ENCODE results near the gene CKMT2.
"Not testable (repeated sequence)": the region's sequence is repeated elsewhere in the genome, so short reads cannot be mapped to it uniquely, and the experiment has no call there.

The CKMT2 gene

DNA sequence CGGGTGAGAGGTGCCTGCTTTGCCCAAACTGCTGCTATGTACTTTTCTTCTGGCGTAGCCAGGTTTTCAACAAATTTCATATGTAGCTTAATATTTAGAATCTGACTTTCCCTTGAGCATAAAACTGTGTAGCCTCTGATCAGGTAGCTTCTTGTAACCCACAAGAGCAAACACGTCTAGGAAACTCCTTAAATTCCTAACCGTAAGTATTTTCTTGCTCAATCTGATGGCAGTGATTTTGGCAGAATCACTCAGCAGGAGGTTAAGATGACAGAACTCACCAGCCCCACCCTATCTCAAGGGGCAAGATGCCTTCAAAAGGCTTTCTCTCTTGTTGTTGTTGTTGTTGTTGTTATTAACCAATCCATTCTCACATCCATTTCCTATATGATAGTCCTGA, 20.8 kb downstream of the CKMT2 start:
- no peak for DNase-seq

GRCh38 chr5:81254886-81255559, 21.9 kb downstream of the CKMT2 start:
- DNase-seq: no peak

- DNase-seq: no peak
Measured at GRCh38 chr5:81256766-81257165, 23.6 kb downstream of the CKMT2 start.

- not testable (repeated sequence) for DNase-seq
Measured at GRCh38 chr5:81262796-81263195, 29.7 kb downstream of the CKMT2 start.

DNA sequence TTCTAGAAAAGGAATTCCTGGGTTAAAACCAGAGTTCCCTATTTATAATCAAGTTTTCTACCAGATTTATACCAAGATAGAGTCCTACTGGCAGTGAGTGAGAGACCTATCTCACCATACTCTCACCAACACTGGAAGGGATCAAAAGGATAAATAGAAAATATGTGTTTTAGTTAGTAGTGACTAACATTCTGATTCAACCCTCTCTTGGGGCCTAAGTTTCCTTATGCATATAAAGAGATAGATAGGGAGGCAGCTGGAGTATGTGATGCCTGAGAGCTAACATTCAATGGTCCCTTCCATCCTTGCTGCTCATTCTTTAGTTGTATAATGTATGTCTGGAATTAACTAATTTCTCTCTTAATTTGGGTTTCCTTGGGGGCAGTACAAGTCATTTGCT, 32.0 kb downstream of the CKMT2 start:
- DNase-seq: no peak

GRCh38 chr5:81268521-81269196, 35.5 kb downstream of the CKMT2 start:
- DNase-seq: no peak

GRCh38 chr5:81269751-81270393, 36.8 kb downstream of the CKMT2 start:
- no peak for DNase-seq

GRCh38 chr5:81270394-81271027, 37.4 kb downstream of the CKMT2 start:
- DNase-seq: peak; percentile 66

DNA sequence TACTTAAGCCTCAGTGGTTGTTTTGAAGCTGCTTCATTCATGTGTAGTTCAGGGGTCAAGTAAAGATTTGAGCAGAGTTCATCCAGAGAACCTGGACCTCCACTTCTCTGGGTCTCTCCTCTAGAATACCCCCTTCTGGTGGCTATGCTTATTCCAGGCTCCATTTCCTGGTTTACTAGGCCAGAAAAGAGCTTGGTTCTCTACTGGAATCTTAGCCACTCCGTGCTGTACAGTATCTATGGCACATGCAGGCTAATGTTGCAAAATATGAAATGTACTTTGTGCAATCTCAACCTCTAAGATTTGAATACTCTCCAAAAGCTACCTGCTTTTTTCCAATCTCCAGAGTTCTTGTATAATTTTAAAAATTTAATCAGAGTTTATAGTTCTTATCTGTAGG, 50.9 kb downstream of the CKMT2 start:
- no peak for DNase-seq

DNA sequence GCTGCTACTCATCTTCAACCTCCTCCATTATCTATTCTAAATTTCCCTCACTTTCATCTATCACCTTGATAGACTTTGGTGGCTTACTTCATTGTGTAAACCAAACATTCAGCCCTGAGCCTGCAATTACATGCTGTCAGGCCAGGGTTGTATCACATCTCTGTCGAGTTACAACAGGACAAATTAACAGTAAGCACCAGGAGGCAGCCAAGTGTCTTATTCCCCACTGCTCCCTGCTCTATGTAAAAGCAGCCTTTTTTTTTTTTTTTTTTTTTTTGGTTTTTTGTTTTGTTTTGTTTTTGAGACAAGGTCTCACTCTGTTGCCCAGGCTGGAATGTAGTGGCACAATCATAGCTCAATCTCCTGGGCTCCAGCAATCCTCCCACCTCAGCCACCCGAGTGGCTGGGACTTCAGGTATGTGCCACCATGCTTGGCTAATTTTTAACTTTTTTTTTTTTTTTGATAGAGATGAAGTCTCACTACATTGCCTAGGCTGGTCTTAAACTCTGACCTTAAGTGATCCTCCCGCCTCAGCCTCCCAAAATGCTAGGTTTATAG, 53.0 kb downstream of the CKMT2 start:
- no peak for DNase-seq

DNA sequence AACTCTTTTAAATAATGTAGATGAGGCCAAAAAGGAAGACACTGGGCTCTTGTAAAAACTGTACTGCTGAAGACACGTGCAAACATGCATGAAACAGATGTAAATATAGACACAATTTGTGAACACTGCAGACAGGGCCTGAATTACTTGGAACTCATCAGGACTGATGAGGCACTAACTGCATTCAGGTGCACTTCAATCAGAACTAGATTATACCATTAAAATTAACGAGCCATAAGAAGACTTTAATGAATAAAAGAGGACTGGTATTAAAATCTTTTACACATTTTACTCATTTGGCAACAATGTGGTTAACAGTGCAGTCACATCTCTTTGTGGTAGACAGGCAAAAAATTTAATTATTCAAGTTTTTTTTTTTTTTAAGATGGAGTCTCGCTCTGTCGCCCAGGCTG, 54.9 kb downstream of the CKMT2 start:
- no peak for DNase-seq

- no peak for DNase-seq
Measured at GRCh38 chr5:81290146-81290545, 57.0 kb downstream of the CKMT2 start.

GRCh38 chr5:81292130-81292529, 59.0 kb downstream of the CKMT2 start:
- DNase-seq: no peak

DNA sequence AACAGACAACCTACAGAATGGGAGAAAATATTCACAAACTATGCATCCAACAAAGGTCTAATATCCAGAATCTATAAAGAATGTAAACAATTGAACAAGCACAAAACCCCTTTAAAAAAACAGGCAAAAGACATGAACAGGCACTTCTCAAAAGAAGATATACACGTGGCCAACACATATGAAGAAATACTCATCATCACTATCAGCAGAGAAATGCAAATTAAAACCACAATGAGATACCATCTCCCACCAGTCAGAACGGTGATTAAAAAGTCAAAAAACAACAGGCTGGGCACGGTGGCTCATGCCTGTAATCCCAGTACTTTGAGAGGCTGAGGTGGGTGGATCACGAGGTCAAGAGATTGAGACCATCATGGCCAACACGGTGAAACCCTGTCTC, 60.9 kb downstream of the CKMT2 start:
- not testable (repeated sequence) for DNase-seq

- no peak for DNase-seq
Measured at GRCh38 chr5:81297531-81297930, 64.4 kb downstream of the CKMT2 start.

DNA sequence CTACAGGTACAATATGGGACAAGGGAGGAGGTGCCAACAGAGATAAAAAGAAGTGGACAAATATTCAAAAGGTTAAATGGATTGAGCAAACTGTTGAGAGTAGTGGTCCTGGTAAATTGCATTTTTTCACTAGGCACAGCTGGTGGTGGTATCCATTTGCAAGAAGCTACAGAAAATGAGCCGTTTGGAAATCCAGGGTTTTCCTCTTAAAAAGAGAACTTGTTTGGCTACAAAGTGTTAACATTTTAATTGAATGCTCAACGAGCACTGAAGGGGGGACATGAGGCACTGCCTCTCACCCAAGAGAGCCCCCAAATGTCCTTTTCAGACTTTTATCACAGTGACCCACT, 67.8 kb downstream of the CKMT2 start:
- peak; percentile 35 for DNase-seq

DNA sequence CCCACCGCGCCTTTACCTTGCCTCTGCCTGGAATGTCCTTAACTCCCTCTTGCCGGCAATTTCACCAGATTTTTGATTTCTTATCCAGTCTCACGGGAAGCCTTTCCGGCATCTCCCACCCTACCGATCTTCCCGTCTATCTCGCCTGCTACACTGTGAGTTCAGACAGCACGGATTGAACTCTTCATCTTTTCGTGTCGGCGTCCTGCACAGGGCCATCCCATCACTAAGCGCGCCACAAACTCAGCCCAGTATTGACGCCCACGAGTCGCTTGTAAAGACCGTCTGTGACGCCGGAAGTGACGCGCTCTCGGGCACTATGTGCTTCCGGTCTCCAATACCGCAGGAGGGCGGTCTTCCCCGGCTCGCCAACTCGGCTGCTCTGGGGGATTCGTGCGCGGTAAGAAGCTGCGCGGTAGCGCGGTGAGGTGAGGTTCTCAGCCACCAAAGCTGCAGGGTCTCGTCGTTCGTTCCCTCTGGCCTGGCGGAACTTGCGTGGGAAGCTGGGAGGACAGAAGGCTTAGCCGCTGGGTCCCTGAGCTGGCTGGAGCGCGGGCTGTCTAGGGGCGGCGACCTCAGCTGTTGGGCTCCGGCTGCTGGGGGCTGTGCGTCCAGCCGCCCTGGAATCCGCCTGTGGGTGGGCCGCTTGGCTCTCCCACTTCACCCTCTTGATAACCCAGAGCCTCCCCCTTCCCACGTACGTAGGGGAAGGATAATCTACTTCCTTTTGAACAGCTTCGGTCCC, 68.3 kb downstream of the CKMT2 start, which contains the start of gene ZCCHC9:
Gene ZCCHC9, plus strand, starts transcription at position 317 of the 745 bp plus-strand sequence. CDS start 3,171 bp downstream, outside the sequence.
- peak; percentile 84 for DNase-seq

DNA sequence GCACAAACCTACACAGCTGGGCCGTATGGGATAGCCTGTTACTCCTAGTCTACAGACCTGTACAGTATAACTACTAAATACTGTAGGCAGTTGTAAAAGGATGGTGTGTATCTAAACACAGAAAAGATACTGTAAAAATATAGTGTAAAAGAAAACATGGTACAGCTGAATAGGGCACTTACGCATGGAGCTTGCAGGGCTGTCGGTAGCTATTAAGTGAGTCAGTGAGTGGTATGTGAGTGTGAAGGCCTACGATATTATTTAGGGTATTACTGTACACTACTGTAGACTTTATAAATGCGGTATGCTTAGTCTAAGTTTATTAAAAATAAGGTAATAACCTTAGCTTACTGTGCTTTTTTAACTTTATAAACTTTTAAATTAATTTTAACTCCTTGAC, 69.5 kb downstream of the CKMT2 start:
- no peak for DNase-seq

DNA sequence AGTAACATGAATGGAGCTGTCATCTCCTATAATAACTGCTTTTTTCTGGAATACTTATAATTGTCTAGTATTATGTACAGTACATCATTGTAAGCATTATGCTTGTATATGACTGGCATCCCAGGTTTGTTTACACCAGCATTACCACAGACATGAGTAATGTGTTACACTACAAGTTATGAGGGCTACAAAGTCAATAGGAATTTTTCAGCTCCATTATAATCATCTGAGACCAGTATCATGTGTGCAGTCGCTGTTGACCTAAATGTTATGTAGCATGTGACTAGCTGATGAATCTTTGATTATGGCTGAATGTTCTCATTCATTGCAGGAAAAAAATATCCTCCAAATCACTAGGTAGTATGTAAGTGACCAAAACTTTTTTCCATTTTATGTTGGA, 70.4 kb downstream of the CKMT2 start:
- DNase-seq: no peak

- no peak for DNase-seq
Measured at GRCh38 chr5:81305785-81306184, 72.7 kb downstream of the CKMT2 start.

DNA sequence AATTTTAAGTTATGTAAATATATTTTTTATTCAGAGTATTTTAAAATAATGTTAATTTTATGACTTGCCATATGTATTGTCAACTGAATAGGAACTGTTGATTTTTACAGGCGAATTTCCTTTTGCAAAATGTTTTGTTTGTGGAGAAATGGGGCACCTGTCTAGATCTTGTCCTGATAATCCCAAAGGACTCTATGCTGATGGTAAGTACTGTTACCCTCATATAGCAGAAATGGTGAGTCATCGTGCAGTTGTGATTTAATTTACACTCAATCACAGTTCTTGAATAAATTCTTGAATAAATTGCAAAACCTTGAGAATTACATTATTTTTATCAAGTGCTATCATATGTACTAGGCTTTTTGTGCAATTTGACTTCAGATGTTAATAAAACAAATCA, 75.7 kb downstream of the CKMT2 start:
- DNase-seq: no peak

DNA sequence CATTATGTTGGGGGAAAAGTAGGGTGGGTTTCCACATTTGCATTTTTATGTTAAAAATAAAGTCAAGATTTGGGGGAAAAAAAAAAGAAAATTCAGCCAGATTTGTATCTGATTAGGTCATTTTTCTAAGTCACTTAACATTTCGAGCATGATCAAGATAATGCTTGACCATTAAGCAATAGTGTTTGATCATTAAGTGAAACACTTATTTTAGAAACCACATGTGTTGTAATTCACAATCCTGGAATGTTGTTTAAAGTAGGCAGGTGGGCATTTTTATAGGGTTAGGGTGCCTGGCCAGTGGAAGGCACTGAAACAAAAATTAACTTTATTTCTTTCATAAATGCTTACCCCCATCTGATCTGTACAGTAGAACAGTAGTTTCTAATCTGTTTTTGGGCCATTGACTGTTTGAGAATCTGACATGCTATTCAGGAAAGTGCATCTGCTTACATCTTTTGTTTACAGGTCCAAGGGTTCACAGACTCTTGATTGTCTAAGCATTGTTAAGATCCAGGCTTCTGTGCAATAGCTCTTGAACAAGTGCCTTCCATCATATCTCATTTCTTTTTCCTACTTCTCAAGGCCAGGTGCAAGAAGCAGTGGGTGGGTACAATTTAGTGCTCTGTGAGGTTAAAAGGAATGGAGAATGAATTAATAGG, 77.4 kb downstream of the CKMT2 start:
- DNase-seq: no peak
